Activated CD8-positive, alpha-beta T cell treated with anti-CD3 and anti-CD28 coated beads for 36 hours (primary cell): ENCODE measurements around the gene TBC1D17. TPM values are rescaled to one million over a fixed set of nuclear protein-coding genes. Genes with fewer than 3 reads are reported as not detected.

Experiments
- ATAC-seq: fragments of 200-7000 bp; cut with Tn5 transposase; one replicate; pipeline ENCODE4 v1.10.0; 2021; ENCODE audit warnings: mild to moderate bottlenecking, moderate library complexity
- CTCF ChIA-PET: fragments of 350-600 bp; sonication (Branson Sonifier 250); formaldehyde crosslinking; loops from one replicate; lab custom pipeline; 2021; ENCODE audit warnings: antibody characterized with exemption; lab: Charles Lee
- POLR2A ChIA-PET: fragments of 350-600 bp; sonication (Branson Sonifier 250); formaldehyde crosslinking; loops from one replicate; lab custom pipeline; 2021; ENCODE audit warnings: antibody characterized with exemption; lab: Charles Lee
- DNase-seq: peaks from one replicate; pipeline ENCODE4 v3.0.0-alpha.2; 2020
- H3K27ac Mint-ChIP-seq: one replicate; pipeline ENCODE4 v1.8.0; 2021; ENCODE audit warnings: mild to moderate bottlenecking, mixed read lengths
- H3K27me3 Mint-ChIP-seq: one replicate; pipeline ENCODE4 v1.8.0; 2021; ENCODE audit warnings: mixed read lengths
- H3K36me3 Mint-ChIP-seq: one replicate; pipeline ENCODE4 v1.8.0; 2021; ENCODE audit warnings: low read depth, mixed read lengths
- H3K4me1 Mint-ChIP-seq: one replicate; pipeline ENCODE4 v1.8.0; 2021; ENCODE audit warnings: low read depth, mixed read lengths
- H3K4me3 Mint-ChIP-seq: one replicate; pipeline ENCODE4 v1.8.0; 2021; ENCODE audit warnings: mild to moderate bottlenecking, moderate library complexity, mixed read lengths
- H3K9me3 Mint-ChIP-seq: one replicate; pipeline ENCODE4 v1.8.0; 2021; ENCODE audit warnings: mixed read lengths
- intact Hi-C: fragments of 100-400 bp; cut with micrococcal nuclease; formaldehyde crosslinking; loops from one replicate; pipeline ENCODE4 v1.10.0; 2022
- total RNA-seq, 2 experiments: library from RNA; stranded (reverse); gene quantifications; one replicate each; pipeline ENCODE4 v1.2.3, GENCODE V29; 2021
- TF ChIP-seq, protein P1 (sequence below): fragments of 200-600 bp; IDR thresholded peaks from one replicate; pipeline ENCODE4 v1.8.0; 2022; ENCODE audit warnings: antibody characterized with exemption, mild to moderate bottlenecking

Gene TBC1D17
- total RNA-seq, 2 experiments from 2014 or later, result 26.6 to 26.8 TPM

DNA sequence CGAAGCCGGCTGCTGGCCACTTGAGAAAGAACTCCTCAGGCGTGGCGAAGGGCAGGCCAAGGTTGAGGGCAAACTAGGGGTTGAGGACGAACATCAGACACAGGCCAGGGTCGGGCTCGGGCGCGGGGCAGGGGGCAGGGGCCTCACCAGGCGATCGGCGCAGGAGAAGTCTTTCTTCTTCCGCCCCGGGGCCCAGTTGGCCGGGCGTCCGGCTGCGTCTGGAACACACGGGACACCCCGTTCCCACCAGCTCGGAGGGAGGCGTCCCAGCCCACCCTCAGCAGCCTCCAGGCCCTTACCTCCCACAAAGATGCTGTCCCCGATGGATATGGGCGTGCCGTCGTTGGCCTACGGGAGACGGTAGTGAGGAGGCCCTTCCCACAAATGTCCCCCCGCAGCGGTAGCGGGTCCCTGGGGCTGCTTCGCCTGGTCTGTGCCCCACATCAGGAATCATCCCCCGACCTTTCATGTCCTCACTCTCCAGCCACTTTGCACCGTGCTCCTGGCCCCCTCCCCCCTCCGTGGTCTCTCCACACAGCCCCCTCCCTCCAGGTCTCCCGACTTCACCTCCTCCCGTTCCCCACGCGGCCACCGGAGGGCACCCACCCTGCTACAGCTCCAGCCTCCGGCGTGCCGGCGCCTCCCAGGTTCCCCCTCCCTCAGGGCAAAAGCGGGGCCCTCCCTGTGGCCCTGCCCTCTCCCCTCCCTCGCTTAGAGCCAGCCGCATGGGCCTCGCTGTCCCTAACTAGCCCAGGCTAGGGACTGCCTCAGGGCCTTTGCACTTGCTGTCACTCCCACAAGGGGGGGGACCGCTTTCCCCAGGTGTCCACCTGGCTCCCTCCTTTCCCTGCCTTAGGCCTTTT is 14.9 kb upstream of the TBC1D17 start:
- peaks cover 25% of the 10 kb centered on the region for H3K4me1 Mint-ChIP-seq
- intact Hi-C loops, result no loop called here
- TF ChIP-seq, protein P1, sequence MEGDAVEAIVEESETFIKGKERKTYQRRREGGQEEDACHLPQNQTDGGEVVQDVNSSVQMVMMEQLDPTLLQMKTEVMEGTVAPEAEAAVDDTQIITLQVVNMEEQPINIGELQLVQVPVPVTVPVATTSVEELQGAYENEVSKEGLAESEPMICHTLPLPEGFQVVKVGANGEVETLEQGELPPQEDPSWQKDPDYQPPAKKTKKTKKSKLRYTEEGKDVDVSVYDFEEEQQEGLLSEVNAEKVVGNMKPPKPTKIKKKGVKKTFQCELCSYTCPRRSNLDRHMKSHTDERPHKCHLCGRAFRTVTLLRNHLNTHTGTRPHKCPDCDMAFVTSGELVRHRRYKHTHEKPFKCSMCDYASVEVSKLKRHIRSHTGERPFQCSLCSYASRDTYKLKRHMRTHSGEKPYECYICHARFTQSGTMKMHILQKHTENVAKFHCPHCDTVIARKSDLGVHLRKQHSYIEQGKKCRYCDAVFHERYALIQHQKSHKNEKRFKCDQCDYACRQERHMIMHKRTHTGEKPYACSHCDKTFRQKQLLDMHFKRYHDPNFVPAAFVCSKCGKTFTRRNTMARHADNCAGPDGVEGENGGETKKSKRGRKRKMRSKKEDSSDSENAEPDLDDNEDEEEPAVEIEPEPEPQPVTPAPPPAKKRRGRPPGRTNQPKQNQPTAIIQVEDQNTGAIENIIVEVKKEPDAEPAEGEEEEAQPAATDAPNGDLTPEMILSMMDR, result no peak
- H3K9me3 Mint-ChIP-seq, result no peaks in the 10 kb centered on the region
- no peak overlapping the region for H3K27ac Mint-ChIP-seq
- DNase-seq (no peak), ATAC-seq (no peak)
- POLR2A ChIA-PET, result interaction anchor here (5.9 kb wide), 1 partner anchor 9 kb away, joined by 64 read pairs; the partner anchor contains the start of gene PTOV1
- CTCF ChIA-PET, result interaction anchor here (0.6 kb wide), 1 partner anchor 122 kb away, joined by 3 read pairs; no protein-coding TSS in a partner anchor
- peaks cover 35% of the 10 kb centered on the region for H3K36me3 Mint-ChIP-seq
- no peak overlapping the region for H3K4me3 Mint-ChIP-seq
- no peaks in the 10 kb centered on the region for H3K27me3 Mint-ChIP-seq

GRCh38 chr19:49863254-49863934 is 14.1 kb upstream of the TBC1D17 start:
- Mint-ChIP-seq H3K9me3 (no peaks in the 10 kb centered on the region), H3K27ac (no peak overlapping the region), H3K27me3 (no peaks in the 10 kb centered on the region), H3K4me1 (peaks cover 29% of the 10 kb centered on the region), H3K4me3 (no peak overlapping the region), H3K36me3 (peaks cover 32% of the 10 kb centered on the region)
- ChIA-PET POLR2A (interaction anchor here (1.2 to 5.9 kb wide), 2 partner anchors 10 to 45 kb away, joined by 3 to 64 read pairs; partner anchors contain the start of genes MED25 and PTOV1), CTCF (interaction anchor here (0.6 kb wide), 1 partner anchor 121 kb away, joined by 3 read pairs; no protein-coding TSS in a partner anchor)
- intact Hi-C loops, result no loop called here
- ATAC-seq (no peak), DNase-seq (no peak)
- TF ChIP-seq, protein P1, result no peak

DNA sequence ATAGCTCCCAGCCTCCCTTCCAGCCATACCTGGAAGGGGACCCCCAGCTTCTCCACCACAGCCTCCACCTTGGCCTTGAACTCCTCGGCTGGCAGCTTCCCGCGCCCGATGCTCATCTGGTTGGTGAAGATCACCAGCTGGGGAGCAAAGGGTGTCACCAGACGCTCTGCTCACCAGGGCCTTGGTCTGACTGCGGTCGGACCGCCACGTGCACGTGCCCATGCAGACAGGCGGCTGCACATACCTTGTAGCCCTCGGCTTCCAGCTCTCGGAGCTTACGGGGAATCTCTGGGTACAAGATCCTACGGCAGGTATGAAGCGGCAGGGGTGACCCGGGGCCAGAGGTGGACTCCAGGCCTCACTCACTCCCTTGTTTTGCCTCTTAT is 13.6 kb upstream of the TBC1D17 start:
- Mint-ChIP-seq H3K36me3 (peaks cover 31% of the 10 kb centered on the region), H3K27me3 (no peaks in the 10 kb centered on the region), H3K27ac (no peak overlapping the region)

GRCh38 chr19:49864890-49865289 is 12.6 kb upstream of the TBC1D17 start:
- Mint-ChIP-seq H3K27me3 (no peaks in the 10 kb centered on the region), H3K36me3 (peaks cover 30% of the 10 kb centered on the region), H3K4me3 (peak overlapping the region; percentile 26), H3K27ac (no peak overlapping the region), H3K4me1 (peaks cover 34% of the 10 kb centered on the region), H3K9me3 (no peaks in the 10 kb centered on the region)
- TF ChIP-seq, protein P1, result no peak
- ATAC-seq (no peak), DNase-seq (no peak)
- intact Hi-C loops, result no loop called here
- ChIA-PET CTCF (interaction anchor here (1.2 kb wide), 1 partner anchor 11 kb away, joined by 3 read pairs; no protein-coding TSS in a partner anchor), POLR2A (interaction anchor here (0.8 to 5.9 kb wide), 3 partner anchors 12 to 55 kb away, joined by 3 to 64 read pairs (median 3); partner anchors contain the start of genes MED25 and PTOV1)

More for the DNA sequence above, 13.6 kb upstream of the TBC1D17 start:
- ChIA-PET POLR2A (interaction anchor here (1.2 to 5.9 kb wide), 2 partner anchors 11 to 45 kb away, joined by 3 to 64 read pairs; partner anchors contain the start of genes MED25 and PTOV1), CTCF (no interaction called here)
- Mint-ChIP-seq H3K9me3 (no peaks in the 10 kb centered on the region), H3K4me1 (peaks cover 34% of the 10 kb centered on the region), H3K4me3 (no peak overlapping the region)
- ATAC-seq, result no peak
- intact Hi-C loops, result no loop called here
- DNase-seq, result no peak
- TF ChIP-seq, protein P1, result no peak
